Transverse colon (tissue), 4 donors: Measurements from ENCODE around the gene PRELID3B. TPM values are rescaled to one million over a fixed set of nuclear protein-coding genes. Genes with fewer than 3 reads are reported as not detected.

Experiments
- DNase-seq: peaks from one replicate; pipeline ENCODE4 v3.0.0-alpha.2; 2019
- H3K27ac ChIP-seq, 4 donors: fragments of 200-600 bp; sonication (generic); 2 replicates each; pipeline ENCODE4 v1.5.1; 2016 to 2018; ENCODE audit warnings: inconsistent platforms in 4 of 4
- H3K27me3 ChIP-seq: fragments of 200-600 bp; sonication (generic); 2 replicates; pipeline ENCODE4 v1.5.1; 2017; ENCODE audit warnings: inconsistent platforms
- H3K36me3 ChIP-seq, 4 donors: fragments of 200-600 bp; sonication (generic); 2 replicates each; pipeline ENCODE4 v1.5.1; 2017 to 2019; ENCODE audit warnings: inconsistent platforms in 4 of 4
- H3K4me1 ChIP-seq, 4 donors: fragments of 200-600 bp; sonication (generic); 2 replicates each; pipeline ENCODE4 v1.5.1; 2017 to 2020; ENCODE audit warnings: inconsistent platforms in 4 of 4
- H3K4me3 ChIP-seq, 4 donors: fragments of 200-600 bp; sonication (generic); 1 replicate in 1 of 4; 2 replicates in 3 of 4; pipeline versions ENCODE4 v1.5.1 to v1.6.1; 2017 to 2019; ENCODE audit warnings: inconsistent platforms in 4 of 4
- H3K9me3 ChIP-seq, 2 donors: fragments of 200-600 bp; sonication (generic); 2 replicates each; pipeline ENCODE4 v1.5.1; 2017 to 2019; ENCODE audit warnings: inconsistent platforms in 2 of 2
- CTCF ChIP-seq, 5 experiments: fragments of 200-600 bp in 3 of 5; fragments of 450-650 bp in 2 of 5; sonication (generic) in 3 of 5; IDR thresholded peaks; 1 replicate in 2 of 5; 2 replicates in 3 of 5; pipeline ENCODE4 v1.5.1; 2016 to 2017; ENCODE audit warnings: antibody characterized with exemption in 5 of 5, inconsistent platforms in 3 of 5, mild to moderate bottlenecking in 2 of 5, moderate library complexity in 1 of 5
- EP300 ChIP-seq: sonication (generic); formaldehyde crosslinking; IDR thresholded peaks from one replicate; pipeline ENCODE4 v1.6.1; 2017; ENCODE audit warnings: antibody characterized with exemption, low read depth
- POLR2A ChIP-seq: fragments of 450-650 bp; IDR thresholded peaks from one replicate; pipeline ENCODE4 v1.6.1; 2016; ENCODE audit warnings: antibody characterized with exemption, mild to moderate bottlenecking, moderate library complexity
- POLR2AphosphoS5 ChIP-seq, 3 donors: sonication (generic); formaldehyde crosslinking; IDR thresholded peaks; one replicate each; pipeline ENCODE4 v1.6.1; 2016; ENCODE audit warnings: antibody characterized with exemption in 3 of 3
- WGBS, 2 donors: methylation state at CpG; one replicate each; pipeline ENCODE4 v1.1.5; 2018; ENCODE audit warnings: low coverage in 1 of 2; 5-methylcytosine and 5-hydroxymethylcytosine counted together
- in situ Hi-C, 4 donors: fragments of 200-750 bp; cut with MboI; loops; one replicate each; pipeline versions ENCODE4 v1.15.0 to v1.15.1; 2017; ENCODE audit warnings: low sequenced_read_pairs in 3 of 4, low pct_ligation_motif_present in 1 of 4, low pct_unique_long_range_greater_than_20kb in 1 of 4
- intact Hi-C: fragments of 100-400 bp; cut with DNase I; formaldehyde crosslinking; loops from one replicate; pipeline ENCODE4 v1.15.1; 2023; ENCODE audit warnings: low total_unique reads
- total RNA-seq, 4 donors: library from RNA; depleted of rRNA; stranded (reverse); fragments of >200 nt; gene quantifications; one replicate each; pipeline ENCODE4 v1.1.0, GENCODE V29; 2016

Gene PRELID3B
- total RNA-seq, 4 donors from 2014 or later, result 25.3 to 119 (median 67.8) TPM

GRCh38 chr20:59016795-59017492, 25.6 kb downstream of the PRELID3B start:
- intact Hi-C loops, result no loop called here
- 60 to 66% methylated on average over 4 of the region's 4 CpGs for WGBS, 2 donors
- DNase-seq, result no peak
- Histone ChIP-seq H3K36me3 (no peaks in the 10 kb centered on the region), H3K27ac (no peak overlapping the region), H3K4me3 (no peak overlapping the region), H3K27me3 (no peaks in the 10 kb centered on the region), H3K9me3 (no peaks in the 10 kb centered on the region), H3K4me1 (no peaks in the 10 kb centered on the region)
- in situ Hi-C loops, result no loop called here
- TF ChIP-seq POLR2A (no peak), POLR2AphosphoS5 (IDR thresholded peaks at IDR 0.05) (no peak), CTCF (IDR thresholded peaks at IDR 0.05) (no peak), EP300 (no peak)

- TF ChIP-seq POLR2AphosphoS5 (IDR thresholded peaks at IDR 0.05), result no peak
- TF ChIP-seq POLR2A, result no peak
- no peak for TF ChIP-seq CTCF (IDR thresholded peaks at IDR 0.05)
- no peak for TF ChIP-seq EP300
- Histone ChIP-seq H3K9me3 (no peaks in the 10 kb centered on the region), H3K27me3 (no peaks in the 10 kb centered on the region), H3K36me3 (no peaks in the 10 kb centered on the region), H3K4me3 (no peak overlapping the region), H3K27ac (no peak overlapping the region), H3K4me1 (no peaks in the 10 kb centered on the region)
- intact Hi-C loops (no loop called here), in situ Hi-C loops (no loop called here)
- DNase-seq, result no peak
- WGBS, 2 donors, result 73 to 82% methylated on average over 2 to 16 of the region's 16 CpGs
Observed at GRCh38 chr20:59015812-59016711, 26.5 kb downstream of the PRELID3B start.

GRCh38 chr20:59015411-59015810, 27.2 kb downstream of the PRELID3B start:
- Histone ChIP-seq H3K27me3 (no peaks in the 10 kb centered on the region), H3K9me3 (no peaks in the 10 kb centered on the region), H3K36me3 (no peaks in the 10 kb centered on the region), H3K4me3 (no peak overlapping the region), H3K4me1 (peaks cover 0 to 2% (median 0%) of the 10 kb centered on the region in 4 donors), H3K27ac (no peak overlapping the region)
- no peak for TF ChIP-seq POLR2A
- no peak for TF ChIP-seq POLR2AphosphoS5 (IDR thresholded peaks at IDR 0.05)
- TF ChIP-seq CTCF (IDR thresholded peaks at IDR 0.05), result no peak
- TF ChIP-seq EP300, result no peak
- intact Hi-C loops, result no loop called here
- WGBS, 2 donors, result 92% methylated on average over 16 of the region's 16 CpGs; no CpG with 5 or more reads in 1 of the 2 donors
- in situ Hi-C loops, result no loop called here
- DNase-seq, result no peak

- in situ Hi-C loops (no loop called here), intact Hi-C loops (no loop called here)
- H3K4me1 ChIP-seq, result peaks cover 0 to 5% (median 0%) of the 10 kb centered on the region in 4 donors
- H3K4me3 ChIP-seq, result no peak overlapping the region
- H3K27me3 ChIP-seq, result no peaks in the 10 kb centered on the region
- no peaks in the 10 kb centered on the region for H3K9me3 ChIP-seq
- TF ChIP-seq CTCF (IDR thresholded peaks at IDR 0.05) (no peak), POLR2AphosphoS5 (IDR thresholded peaks at IDR 0.05) (no peak), POLR2A (no peak), EP300 (no peak)
- no peaks in the 10 kb centered on the region for H3K36me3 ChIP-seq
- 91% methylated on average over 17 of the region's 17 CpGs; no CpG with 5 or more reads in 1 of the 2 donors for WGBS, 2 donors
- DNase-seq, result no peak
- no peak overlapping the region for H3K27ac ChIP-seq
Observed at GRCh38 chr20:59014680-59015389, 27.8 kb downstream of the PRELID3B start.
